AG10803 (cell line): ENCODE data around the gene BTRC.

Source experiments
- DNase-seq: peaks from one replicate; pipeline ENCODE4 v3.0.0; 2010; ENCODE audit warnings: low read depth
- H3K4me3 ChIP-seq: 2 replicates; pipeline ENCODE4 v1.5.1; 2011; ENCODE audit warnings: mild to moderate bottlenecking, low read length, control low read depth
- TF ChIP-seq, protein P1 (sequence below): conservative IDR thresholded peaks from 2 replicates; pipeline ENCODE4 v1.5.1; 2011; ENCODE audit warnings: mild to moderate bottlenecking, low read length, control low read depth, inconsistent platforms

The BTRC gene

DNA sequence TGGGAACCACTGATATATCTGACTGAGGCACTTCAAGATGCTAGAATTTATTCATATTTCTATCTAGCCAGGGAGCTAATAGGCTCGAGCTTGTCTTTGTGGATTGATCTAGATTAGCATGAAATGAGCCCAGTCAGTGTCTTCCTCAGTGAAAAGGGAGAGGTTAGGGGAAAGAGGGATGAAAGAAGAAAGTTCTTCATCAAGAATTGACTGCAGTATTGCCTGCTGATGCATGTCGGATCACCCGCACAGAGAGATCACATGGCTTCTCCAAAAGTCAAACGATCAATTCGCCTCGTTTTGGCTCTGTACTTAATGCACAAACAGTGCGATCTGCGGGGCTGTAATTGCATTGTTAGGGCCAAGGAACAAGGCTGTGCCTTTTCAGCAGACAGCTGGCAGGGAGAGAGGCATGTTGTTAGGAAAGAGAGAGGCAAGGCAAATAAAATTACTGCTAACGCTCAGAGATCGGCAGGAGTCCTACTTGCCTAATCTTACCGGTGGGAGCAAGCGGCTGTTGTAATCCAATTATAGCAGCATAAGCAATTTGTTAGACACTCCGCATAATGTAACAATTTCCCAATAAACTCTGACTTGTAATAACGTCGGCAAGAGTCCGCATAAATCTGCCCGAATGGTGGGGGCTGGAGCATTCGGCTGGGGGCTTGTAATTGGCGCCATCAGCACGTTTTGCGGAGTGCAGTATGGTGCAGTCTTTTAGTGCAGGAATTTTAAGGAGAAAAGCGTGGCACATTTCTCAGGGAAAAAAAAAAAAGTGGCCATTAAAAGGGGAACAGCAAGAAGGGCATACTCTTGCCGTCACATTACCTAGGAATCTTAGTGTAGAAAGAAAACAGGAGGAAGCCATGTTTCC, 132.0 kb downstream of the BTRC start:
- DNase-seq: peak; percentile 47
- TF ChIP-seq, protein P1, sequence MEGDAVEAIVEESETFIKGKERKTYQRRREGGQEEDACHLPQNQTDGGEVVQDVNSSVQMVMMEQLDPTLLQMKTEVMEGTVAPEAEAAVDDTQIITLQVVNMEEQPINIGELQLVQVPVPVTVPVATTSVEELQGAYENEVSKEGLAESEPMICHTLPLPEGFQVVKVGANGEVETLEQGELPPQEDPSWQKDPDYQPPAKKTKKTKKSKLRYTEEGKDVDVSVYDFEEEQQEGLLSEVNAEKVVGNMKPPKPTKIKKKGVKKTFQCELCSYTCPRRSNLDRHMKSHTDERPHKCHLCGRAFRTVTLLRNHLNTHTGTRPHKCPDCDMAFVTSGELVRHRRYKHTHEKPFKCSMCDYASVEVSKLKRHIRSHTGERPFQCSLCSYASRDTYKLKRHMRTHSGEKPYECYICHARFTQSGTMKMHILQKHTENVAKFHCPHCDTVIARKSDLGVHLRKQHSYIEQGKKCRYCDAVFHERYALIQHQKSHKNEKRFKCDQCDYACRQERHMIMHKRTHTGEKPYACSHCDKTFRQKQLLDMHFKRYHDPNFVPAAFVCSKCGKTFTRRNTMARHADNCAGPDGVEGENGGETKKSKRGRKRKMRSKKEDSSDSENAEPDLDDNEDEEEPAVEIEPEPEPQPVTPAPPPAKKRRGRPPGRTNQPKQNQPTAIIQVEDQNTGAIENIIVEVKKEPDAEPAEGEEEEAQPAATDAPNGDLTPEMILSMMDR: no peak
- no peak overlapping the region for H3K4me3 ChIP-seq

DNA sequence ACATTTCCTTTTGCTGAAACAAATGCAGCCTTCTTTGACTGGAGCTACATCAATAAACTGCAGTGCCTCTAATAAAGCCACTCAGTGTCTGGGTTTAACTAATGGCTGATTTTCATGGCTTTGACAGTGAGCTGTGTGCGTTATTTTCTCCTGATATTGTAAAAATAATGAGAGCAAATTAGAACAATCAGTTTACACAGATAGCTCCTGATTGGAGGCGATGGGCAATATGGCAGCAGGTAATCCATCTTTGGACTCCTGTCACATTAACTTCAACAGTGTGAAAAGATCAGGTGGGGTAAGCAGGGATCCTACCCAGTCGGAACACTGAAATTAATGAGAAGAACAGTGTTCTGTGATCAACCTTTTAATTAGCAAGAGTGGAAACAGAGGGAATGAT, 133.4 kb downstream of the BTRC start:
- H3K4me3 ChIP-seq: no peak overlapping the region
- no peak for DNase-seq
- TF ChIP-seq, protein P1: no peak

DNA sequence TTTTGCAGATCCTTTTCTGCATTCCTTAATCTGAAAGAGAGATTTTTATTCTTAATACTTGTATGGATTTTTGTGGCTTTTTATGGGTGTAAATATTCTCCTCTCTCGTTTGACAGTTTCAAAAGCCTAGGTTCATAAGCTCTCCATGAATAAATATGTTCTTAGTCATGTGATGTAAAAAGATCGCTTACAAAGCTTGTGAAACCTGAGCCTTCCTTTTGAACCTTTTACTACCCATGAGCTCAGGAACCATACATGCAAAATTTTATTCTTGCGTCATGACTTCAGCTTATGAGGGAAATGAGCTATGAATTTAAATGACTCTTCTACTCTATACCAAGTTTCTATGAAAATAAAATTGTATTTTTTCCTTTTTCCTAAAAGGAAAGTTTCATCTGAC, 135.4 kb downstream of the BTRC start:
- peak; percentile 3 for DNase-seq
- H3K4me3 ChIP-seq: no peak overlapping the region
- TF ChIP-seq, protein P1: no peak

DNA sequence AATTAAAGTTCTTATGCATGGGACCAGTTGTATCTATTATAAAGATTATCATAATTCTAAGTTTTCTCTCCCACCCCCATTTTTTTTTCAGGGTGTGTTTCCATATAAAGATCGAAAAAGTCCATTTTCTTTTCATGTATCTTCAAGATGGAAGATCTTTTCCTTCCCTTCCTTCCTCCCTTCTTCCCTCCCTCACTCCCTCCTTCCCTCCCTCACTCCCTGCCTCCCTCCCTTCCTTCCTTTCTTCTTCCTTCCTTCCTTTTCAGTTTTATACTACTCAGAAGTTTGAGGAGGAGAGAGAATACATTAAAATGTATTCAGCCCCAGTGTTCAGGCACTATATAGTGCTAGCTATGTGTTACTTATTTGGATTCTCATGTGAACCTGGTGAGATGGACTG, 136.1 kb downstream of the BTRC start:
- no peak overlapping the region for H3K4me3 ChIP-seq
- TF ChIP-seq, protein P1: no peak
- no peak for DNase-seq

DNA sequence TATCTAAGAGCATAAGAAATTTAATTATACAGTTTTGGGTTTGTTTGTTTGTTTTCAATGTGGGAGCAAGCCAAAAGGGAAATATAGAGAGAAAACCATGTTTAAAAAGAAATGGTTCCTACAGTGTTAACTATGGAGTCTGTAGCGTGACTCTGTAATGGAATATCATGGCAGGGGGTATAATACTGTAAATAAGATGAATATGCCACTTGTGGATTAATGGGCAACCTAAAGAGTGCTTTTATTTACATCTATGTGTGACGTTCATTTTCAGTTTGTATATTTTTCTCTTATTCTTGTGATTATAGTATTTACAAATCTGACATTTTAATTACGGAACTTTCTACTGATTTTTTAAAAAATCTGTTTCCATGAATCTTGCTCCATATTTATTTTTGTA, 138.2 kb downstream of the BTRC start:
- H3K4me3 ChIP-seq: no peak overlapping the region
- DNase-seq: no peak
- TF ChIP-seq, protein P1: no peak

DNA sequence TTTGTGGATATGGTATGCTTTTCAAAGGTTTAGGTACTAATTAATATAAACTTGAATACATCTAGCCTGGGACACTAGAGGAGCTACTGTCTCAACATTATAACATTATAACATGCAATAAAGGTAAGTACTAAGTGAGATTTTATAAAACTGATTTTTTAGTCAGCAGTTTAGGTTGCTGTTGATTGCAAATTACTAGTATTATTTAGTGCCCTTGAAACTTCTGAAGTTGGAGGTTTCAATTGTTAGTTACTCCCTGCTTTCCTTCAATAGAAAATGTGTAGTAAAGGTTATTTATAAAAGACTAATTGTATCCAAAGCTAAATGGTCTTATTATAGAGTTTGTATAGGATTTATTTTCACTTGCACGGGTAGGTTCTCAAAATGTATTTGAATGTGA, 138.8 kb downstream of the BTRC start:
- TF ChIP-seq, protein P1: no peak
- no peak for DNase-seq

DNA sequence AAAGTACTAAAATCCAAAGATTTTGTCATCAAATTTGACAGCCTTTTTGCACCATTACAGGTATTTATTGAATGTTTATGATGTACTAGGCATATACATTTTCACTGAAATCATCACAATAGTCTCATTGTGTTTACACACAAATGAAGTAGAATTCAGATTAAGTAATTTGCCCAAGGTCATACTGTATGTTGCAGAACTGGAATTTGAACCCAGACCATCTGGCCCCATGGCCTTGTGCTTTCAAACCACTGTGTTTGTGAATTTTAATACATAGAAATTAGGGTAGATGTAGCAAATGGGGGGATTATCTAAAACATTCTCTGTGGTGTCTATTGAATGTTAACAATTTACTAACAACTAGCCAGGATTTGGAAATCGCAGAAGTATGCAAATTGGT, 139.3 kb downstream of the BTRC start:
- no peak for DNase-seq
- TF ChIP-seq, protein P1: no peak
- no peak overlapping the region for H3K4me3 ChIP-seq

More for the DNA sequence above, 138.8 kb downstream of the BTRC start:
- H3K4me3 ChIP-seq: no peak overlapping the region
